PC-3 (cell line): ENCODE data around the gene CTRB1. TPM values are rescaled to one million over a fixed set of nuclear protein-coding genes. Genes with fewer than 3 reads are reported as not detected.

Source experiments
- ATAC-seq: fragments of 200-7000 bp; cut with Tn5 transposase; 2 replicates; pipeline ENCODE4 v1.9.1; 2020; ENCODE audit warnings: mild to moderate bottlenecking, moderate library complexity
- BruUV-seq: library from RNA; stranded (reverse); fragments of 400-500 nt; replicated peaks from 2 replicates; lab custom pipeline; 2021; lab: Mats Ljungman, UMichigan
- CTCF ChIA-PET: fragments of 300-600 bp; sonication (Branson Sonifier 250); formaldehyde crosslinking; loops from one replicate; lab custom pipeline; 2022; ENCODE audit warnings: antibody characterized with exemption; lab: Charles Lee
- POLR2A ChIA-PET: fragments of 300-600 bp; sonication (Branson Sonifier 250); formaldehyde crosslinking; loops from one replicate; lab custom pipeline; 2022; ENCODE audit warnings: antibody characterized with exemption; ENCODE audit not compliant: unreplicated experiment; lab: Charles Lee
- DNase-seq: peaks from one replicate; pipeline ENCODE4 v3.0.0-alpha.2; 2015
- H2AFZ ChIP-seq: fragments of 300-600 bp; sonication (generic); 2 replicates; pipeline ENCODE4 v1.6.0; 2016; ENCODE audit warnings: antibody characterized with exemption, low read length
- H3F3A ChIP-seq: fragments of 300-600 bp; sonication (generic); one replicate; pipeline ENCODE4 v1.6.0; 2017; ENCODE audit warnings: antibody characterized with exemption, low read length, control low read depth, mild to moderate bottlenecking; ENCODE audit not compliant: unreplicated experiment
- H3K27ac ChIP-seq: fragments of 300-600 bp; sonication (generic); 2 replicates; pipeline ENCODE4 v1.5.1; 2016; ENCODE audit warnings: mild to moderate bottlenecking, low read length
- H3K27me3 ChIP-seq: fragments of 300-600 bp; sonication (generic); 2 replicates; pipeline ENCODE4 v1.6.1; 2016; ENCODE audit warnings: low read length, mixed read lengths
- H3K36me3 ChIP-seq: fragments of 300-600 bp; sonication (generic); 2 replicates; pipeline ENCODE4 v1.6.1; 2016; ENCODE audit warnings: low read depth, mixed run types, low read length, mixed read lengths
- H3K4me1 ChIP-seq: fragments of 300-600 bp; sonication (generic); 2 replicates; pipeline ENCODE4 v1.5.1; 2016; ENCODE audit warnings: low read length; ENCODE audit not compliant: insufficient read depth
- H3K4me2 ChIP-seq: fragments of 300-600 bp; sonication (generic); 2 replicates; pipeline ENCODE4 v1.6.0; 2016; ENCODE audit warnings: low read length
- H3K4me3 ChIP-seq: fragments of 300-600 bp; sonication (generic); 2 replicates; pipeline ENCODE4 v1.5.1; 2016; ENCODE audit warnings: mild to moderate bottlenecking, low read length, mixed read lengths
- H3K79me2 ChIP-seq: fragments of 300-600 bp; sonication (generic); 2 replicates; pipeline ENCODE4 v1.6.1; 2017; ENCODE audit warnings: low read length, mixed read lengths
- H3K9ac ChIP-seq: fragments of 300-600 bp; sonication (generic); 2 replicates; pipeline ENCODE4 v1.6.0; 2016; ENCODE audit warnings: mild to moderate bottlenecking, low read length
- H3K9me2 ChIP-seq: fragments of 300-600 bp; sonication (generic); replicated peaks from 2 replicates; pipeline ENCODE4 v1.6.1; 2016; ENCODE audit warnings: mixed run types, low read length, mixed read lengths
- H3K9me3 ChIP-seq: fragments of 300-600 bp; sonication (generic); 2 replicates; pipeline ENCODE4 v1.6.1; 2016; ENCODE audit warnings: low read length, mixed read lengths
- H4K20me1 ChIP-seq: fragments of 300-600 bp; sonication (generic); 2 replicates; pipeline ENCODE4 v1.6.1; 2016; ENCODE audit warnings: low read length, mixed read lengths
- CTCF ChIP-seq: fragments of 300-600 bp; sonication (generic); conservative IDR thresholded peaks from 2 replicates; pipeline ENCODE4 v1.5.1; 2017; ENCODE audit warnings: antibody characterized with exemption, low read depth, mild to moderate bottlenecking, low read length
- EZH2 ChIP-seq: fragments of 300-600 bp; sonication (generic); IDR thresholded peaks from one replicate; pipeline ENCODE4 v1.6.1; 2017; ENCODE audit warnings: antibody characterized with exemption, mild to moderate bottlenecking, low read length; ENCODE audit not compliant: unreplicated experiment
- EZH2phosphoT487 ChIP-seq: fragments of 300-600 bp; sonication (generic); IDR thresholded peaks from 2 replicates; pipeline ENCODE4 v1.6.1; 2018; ENCODE audit warnings: mild to moderate bottlenecking, antibody characterized with exemption, low read length, borderline replicate concordance
- intact Hi-C: fragments of 100-400 bp; cut with micrococcal nuclease; formaldehyde crosslinking; loops from 2 replicates; pipeline ENCODE4 v1.9.0; 2023
- total RNA-seq: library from RNA; depleted of rRNA; stranded (reverse); fragments of >200 nt; gene quantifications from 2 replicates; pipeline ENCODE4 v1.2.3, GENCODE V29; 2014

The CTRB1 gene
- total RNA-seq, 1 experiment from 2014 or later: not detected

GRCh38 chr16:75172578-75172977 lies 46.2 kb upstream of the CTRB1 start:
- no peak overlapping the region for H3K9ac ChIP-seq
- H3F3A ChIP-seq: no peaks in the 10 kb centered on the region
- TF ChIP-seq CTCF (no peak), EZH2phosphoT487 (no peak), EZH2 (no peak)
- ChIA-PET POLR2A (no interaction called here), CTCF (no interaction called here)
- H3K27me3 ChIP-seq: no peaks in the 10 kb centered on the region
- intact Hi-C loops: no loop called here
- H3K27ac ChIP-seq: no peak overlapping the region
- H3K36me3 ChIP-seq: peaks cover 41% of the 10 kb centered on the region
- H3K4me3 ChIP-seq: no peak overlapping the region
- BruUV-seq: no TSS peak
- no peaks in the 10 kb centered on the region for H3K79me2 ChIP-seq
- H3K4me2 ChIP-seq: no peak overlapping the region
- no peaks in the 10 kb centered on the region for H4K20me1 ChIP-seq
- no peaks in the 10 kb centered on the region for H3K9me2 ChIP-seq
- no peaks in the 10 kb centered on the region for H3K4me1 ChIP-seq
- ATAC-seq (no peak), DNase-seq (no peak)
- H2AFZ ChIP-seq: no peak overlapping the region
- peaks cover 32% of the 10 kb centered on the region for H3K9me3 ChIP-seq

- Histone ChIP-seq H3K4me2 (no peak overlapping the region), H3K4me1 (no peaks in the 10 kb centered on the region), H3K27ac (no peak overlapping the region), H2AFZ (no peak overlapping the region), H3F3A (no peaks in the 10 kb centered on the region), H3K9me3 (peaks cover 13% of the 10 kb centered on the region; the same call in 1 of the 2 replicates), H4K20me1 (no peaks in the 10 kb centered on the region), H3K9ac (no peak overlapping the region), H3K9me2 (no peaks in the 10 kb centered on the region), H3K36me3 (peaks cover 17% of the 10 kb centered on the region), H3K4me3 (no peak overlapping the region), H3K79me2 (no peaks in the 10 kb centered on the region), H3K27me3 (no peaks in the 10 kb centered on the region)
- no TSS peak for BruUV-seq
- ChIA-PET CTCF (no interaction called here), POLR2A (no interaction called here)
- ATAC-seq (no peak), DNase-seq (no peak)
- intact Hi-C loops: no loop called here
- TF ChIP-seq CTCF (no peak), EZH2phosphoT487 (no peak), EZH2 (no peak)
Observed at GRCh38 chr16:75175074-75175473, 43.7 kb upstream of the CTRB1 start.

- Histone ChIP-seq H3K9me2 (no peaks in the 10 kb centered on the region), H4K20me1 (no peaks in the 10 kb centered on the region), H3K27me3 (no peaks in the 10 kb centered on the region), H3K36me3 (peaks cover 1% of the 10 kb centered on the region; the same call in 1 of the 2 replicates), H3K79me2 (no peaks in the 10 kb centered on the region), H3F3A (no peaks in the 10 kb centered on the region), H3K9ac (no peak overlapping the region), H3K9me3 (no peaks in the 10 kb centered on the region), H3K4me1 (no peaks in the 10 kb centered on the region), H3K4me3 (no peak overlapping the region), H3K27ac (no peak overlapping the region), H2AFZ (no peak overlapping the region), H3K4me2 (no peak overlapping the region)
- DNase-seq (no peak), ATAC-seq (no peak)
- no TSS peak for BruUV-seq
- ChIA-PET CTCF (no interaction called here), POLR2A (no interaction called here)
- TF ChIP-seq CTCF (no peak), EZH2 (no peak), EZH2phosphoT487 (no peak)
- intact Hi-C loops: no loop called here
Observed at GRCh38 chr16:75176926-75177325, 41.9 kb upstream of the CTRB1 start.
